DOHH2 (cell line): ENCODE data around the gene ANGPTL5.

ENCODE experiments used
- H3F3A ChIP-seq: fragments of 200-600 bp; sonication (generic), shearing (Covaris generic); 2 replicates; pipeline ENCODE4 v1.6.0; 2016; ENCODE audit warnings: antibody characterized with exemption, mild to moderate bottlenecking; ENCODE audit not compliant: control insufficient read depth, insufficient read depth
- H3K27ac ChIP-seq: fragments of 200-600 bp; sonication (generic); 2 replicates; pipeline ENCODE4 v1.5.1; 2014; ENCODE audit warnings: low read depth, mild to moderate bottlenecking, low read length, moderate library complexity
- H3K27me3 ChIP-seq: fragments of 200-600 bp; sonication (generic); 2 replicates; pipeline ENCODE4 v1.6.1; 2014; ENCODE audit warnings: mild to moderate bottlenecking, low read length, mixed read lengths; ENCODE audit not compliant: control insufficient read depth
- H3K36me3 ChIP-seq: fragments of 200-600 bp; sonication (generic); 2 replicates; pipeline ENCODE4 v1.6.1; 2014; ENCODE audit warnings: mild to moderate bottlenecking, low read length, moderate library complexity, mixed read lengths; ENCODE audit not compliant: control insufficient read depth
- H3K4me1 ChIP-seq: fragments of 200-600 bp; sonication (generic); 2 replicates; pipeline ENCODE4 v1.6.1; 2014; ENCODE audit warnings: mild to moderate bottlenecking, low read length, mixed read lengths; ENCODE audit not compliant: control insufficient read depth
- H3K4me2 ChIP-seq: fragments of 200-600 bp; sonication (generic); 2 replicates; pipeline ENCODE4 v1.6.0; 2014; ENCODE audit warnings: mild to moderate bottlenecking, low read length, moderate library complexity
- H3K4me3 ChIP-seq: fragments of 200-600 bp; sonication (generic); 2 replicates; pipeline ENCODE4 v1.5.1; 2014; ENCODE audit warnings: mild to moderate bottlenecking, low read length, mixed read lengths
- H3K79me2 ChIP-seq: fragments of 200-600 bp; sonication (generic); 2 replicates; pipeline ENCODE4 v1.6.1; 2014; ENCODE audit warnings: mild to moderate bottlenecking, low read length, mixed read lengths; ENCODE audit not compliant: control insufficient read depth
- H3K9me2 ChIP-seq: fragments of 200-600 bp; sonication (generic); replicated peaks from 2 replicates; pipeline ENCODE4 v1.6.1; 2014; ENCODE audit warnings: mild to moderate bottlenecking, low read length, mixed read lengths; ENCODE audit not compliant: control insufficient read depth
- H3K9me3 ChIP-seq: fragments of 200-600 bp; sonication (generic); 2 replicates; pipeline ENCODE4 v1.6.1; 2014; ENCODE audit warnings: antibody characterized with exemption, low read length, mixed read lengths; ENCODE audit not compliant: control insufficient read depth, insufficient read depth
- H4K20me1 ChIP-seq: fragments of 200-600 bp; sonication (generic); 2 replicates; pipeline ENCODE4 v1.6.0; 2014; ENCODE audit warnings: low read depth, mild to moderate bottlenecking, antibody characterized with exemption, low read length, moderate library complexity; ENCODE audit not compliant: control insufficient read depth, insufficient read depth
- EZH2phosphoT487 ChIP-seq: fragments of 200-600 bp; sonication (generic); IDR thresholded peaks from 2 replicates; pipeline ENCODE4 v1.6.1; 2017; ENCODE audit warnings: borderline replicate concordance, mild to moderate bottlenecking, antibody characterized with exemption, low read length, moderate library complexity, mixed read lengths
- TF ChIP-seq, protein P1 (sequence below): fragments of 200-600 bp; sonication (generic); IDR thresholded peaks from one replicate; pipeline ENCODE4 v1.5.1; 2014; ENCODE audit warnings: antibody characterized with exemption, mild to moderate bottlenecking, low read depth, low read length; ENCODE audit not compliant: poor library complexity, severe bottlenecking

ANGPTL5 gene

DNA sequence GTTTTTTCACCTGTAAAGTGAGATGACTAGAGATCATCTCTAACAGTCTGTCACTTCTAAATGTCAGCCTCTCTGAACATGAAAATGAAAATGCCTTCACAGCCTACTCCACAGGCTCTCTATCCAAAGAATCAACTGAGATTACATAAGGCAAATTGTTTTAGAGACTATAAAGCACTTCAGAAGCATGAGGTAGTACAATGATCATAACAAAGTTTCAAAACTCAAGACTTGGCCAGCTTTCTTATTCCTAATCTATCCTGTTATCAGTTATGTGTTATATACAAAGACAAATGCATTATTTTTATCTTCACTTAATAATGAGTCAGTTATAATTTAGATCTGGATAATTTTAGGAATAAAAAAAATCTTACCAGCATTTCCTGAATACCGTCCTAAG is 21.8 kb downstream of the ANGPTL5 start:
- Histone ChIP-seq H3K4me3 (no peak overlapping the region), H3K4me1 (no peaks in the 10 kb centered on the region), H3K36me3 (no peaks in the 10 kb centered on the region), H3K27ac (no peak overlapping the region), H3K27me3 (no peaks in the 10 kb centered on the region), H3F3A (no peaks in the 10 kb centered on the region), H3K79me2 (no peaks in the 10 kb centered on the region), H3K9me2 (no peaks in the 10 kb centered on the region), H3K4me2 (no peak overlapping the region), H4K20me1 (no peaks in the 10 kb centered on the region), H3K9me3 (no peaks in the 10 kb centered on the region)
- TF ChIP-seq, protein P1, sequence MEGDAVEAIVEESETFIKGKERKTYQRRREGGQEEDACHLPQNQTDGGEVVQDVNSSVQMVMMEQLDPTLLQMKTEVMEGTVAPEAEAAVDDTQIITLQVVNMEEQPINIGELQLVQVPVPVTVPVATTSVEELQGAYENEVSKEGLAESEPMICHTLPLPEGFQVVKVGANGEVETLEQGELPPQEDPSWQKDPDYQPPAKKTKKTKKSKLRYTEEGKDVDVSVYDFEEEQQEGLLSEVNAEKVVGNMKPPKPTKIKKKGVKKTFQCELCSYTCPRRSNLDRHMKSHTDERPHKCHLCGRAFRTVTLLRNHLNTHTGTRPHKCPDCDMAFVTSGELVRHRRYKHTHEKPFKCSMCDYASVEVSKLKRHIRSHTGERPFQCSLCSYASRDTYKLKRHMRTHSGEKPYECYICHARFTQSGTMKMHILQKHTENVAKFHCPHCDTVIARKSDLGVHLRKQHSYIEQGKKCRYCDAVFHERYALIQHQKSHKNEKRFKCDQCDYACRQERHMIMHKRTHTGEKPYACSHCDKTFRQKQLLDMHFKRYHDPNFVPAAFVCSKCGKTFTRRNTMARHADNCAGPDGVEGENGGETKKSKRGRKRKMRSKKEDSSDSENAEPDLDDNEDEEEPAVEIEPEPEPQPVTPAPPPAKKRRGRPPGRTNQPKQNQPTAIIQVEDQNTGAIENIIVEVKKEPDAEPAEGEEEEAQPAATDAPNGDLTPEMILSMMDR = no peak
- no peak for TF ChIP-seq EZH2phosphoT487

DNA sequence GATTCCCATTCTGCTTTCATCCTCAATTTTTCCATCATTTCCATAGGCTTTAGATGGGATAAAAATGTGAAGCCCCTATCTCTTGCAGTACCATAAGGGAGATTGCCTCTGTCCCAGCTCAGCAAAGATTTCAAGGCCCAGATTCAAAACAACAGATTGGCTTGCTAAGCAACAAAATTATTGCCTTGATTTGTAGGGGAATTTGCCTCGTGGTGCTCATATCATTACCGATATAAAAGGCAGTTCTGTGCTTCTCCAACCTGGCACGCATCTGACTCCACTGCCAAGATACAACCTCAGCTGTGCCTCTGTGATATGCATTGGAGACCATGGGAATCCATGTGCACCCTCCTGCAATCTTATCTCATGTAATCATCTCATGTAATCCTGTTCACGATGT is 26.6 kb downstream of the ANGPTL5 start:
- Histone ChIP-seq H4K20me1 (no peaks in the 10 kb centered on the region), H3K4me1 (no peaks in the 10 kb centered on the region), H3K27ac (no peak overlapping the region), H3K79me2 (no peaks in the 10 kb centered on the region), H3K36me3 (no peaks in the 10 kb centered on the region), H3F3A (no peaks in the 10 kb centered on the region), H3K4me2 (no peak overlapping the region), H3K4me3 (no peak overlapping the region), H3K9me2 (no peaks in the 10 kb centered on the region), H3K9me3 (no peaks in the 10 kb centered on the region), H3K27me3 (no peaks in the 10 kb centered on the region)
- no peak for TF ChIP-seq EZH2phosphoT487
- TF ChIP-seq, protein P1 = no peak

DNA sequence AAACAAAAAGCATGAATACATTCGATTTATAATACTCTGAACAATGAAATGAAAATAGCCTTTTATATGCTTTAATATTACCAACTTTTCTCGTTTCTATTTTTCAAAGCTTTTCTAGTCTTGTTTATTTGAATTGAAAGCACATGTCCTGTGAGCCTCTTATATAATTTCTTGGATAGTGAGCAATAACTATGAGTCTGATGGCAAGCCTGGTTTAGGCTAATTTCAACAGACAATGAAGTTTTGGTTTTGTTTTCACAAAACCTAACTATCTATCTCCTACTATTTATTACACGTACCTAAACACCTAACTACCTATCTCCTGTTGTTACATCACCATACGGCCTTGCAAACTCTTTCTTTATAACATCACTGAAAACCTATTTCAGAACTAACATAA is 30.7 kb downstream of the ANGPTL5 start:
- Histone ChIP-seq H3K36me3 (no peaks in the 10 kb centered on the region), H3K27ac (no peak overlapping the region), H3K4me2 (no peak overlapping the region), H3K9me2 (no peaks in the 10 kb centered on the region), H3K27me3 (0 out of 2 replicates have a peak, but pooled peaks cover 5% of the 10 kb centered on the region), H3K4me3 (no peak overlapping the region), H3K4me1 (no peaks in the 10 kb centered on the region), H3F3A (no peaks in the 10 kb centered on the region), H3K9me3 (no peaks in the 10 kb centered on the region), H3K79me2 (no peaks in the 10 kb centered on the region), H4K20me1 (no peaks in the 10 kb centered on the region)
- TF ChIP-seq EZH2phosphoT487 = no peak
- TF ChIP-seq, protein P1 = no peak

DNA sequence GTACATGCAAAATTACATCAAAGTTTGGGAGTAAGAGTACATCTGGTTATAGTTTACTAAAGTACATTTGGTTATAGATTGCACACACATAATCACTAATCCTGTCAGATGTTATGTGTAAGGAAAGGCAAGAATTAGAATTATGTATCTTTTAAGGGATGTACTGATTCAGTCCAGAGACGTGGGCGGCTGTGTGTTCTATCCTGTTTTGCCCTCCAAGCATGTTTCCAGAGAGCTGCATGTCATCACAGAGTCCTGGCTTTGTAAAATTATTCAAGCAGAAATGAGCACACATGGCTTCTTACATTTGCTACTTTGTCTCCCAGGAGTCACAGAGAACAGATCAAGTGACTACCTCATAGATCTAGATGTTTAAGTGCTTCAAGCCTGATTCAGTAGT is 34.7 kb downstream of the ANGPTL5 start:
- Histone ChIP-seq H3K9me3 (no peaks in the 10 kb centered on the region), H3K4me1 (no peaks in the 10 kb centered on the region), H3K4me2 (no peak overlapping the region), H3K36me3 (no peaks in the 10 kb centered on the region), H4K20me1 (no peaks in the 10 kb centered on the region), H3K27me3 (0 out of 2 replicates have a peak, but pooled peaks cover 5% of the 10 kb centered on the region), H3K79me2 (no peaks in the 10 kb centered on the region), H3F3A (no peaks in the 10 kb centered on the region), H3K9me2 (no peaks in the 10 kb centered on the region), H3K4me3 (no peak overlapping the region), H3K27ac (no peak overlapping the region)
- TF ChIP-seq EZH2phosphoT487 = no peak
- TF ChIP-seq, protein P1 = no peak
